GM23248 (cell line): ENCODE results near the gene MDP1. TPM values are rescaled to one million over a fixed set of nuclear protein-coding genes. Genes with fewer than 3 reads are reported as not detected.

ENCODE experiments used
- DNase-seq: peaks from one replicate; pipeline ENCODE4 v3.0.0-alpha.2; 2015
- H2AFZ ChIP-seq: fragments of 200-600 bp; sonication (generic); 2 replicates; pipeline ENCODE4 v1.6.1; 2016; ENCODE audit warnings: antibody characterized with exemption
- H3F3A ChIP-seq: fragments of 200-600 bp; sonication (generic); 2 replicates; pipeline ENCODE4 v1.6.1; 2016; ENCODE audit warnings: mild to moderate bottlenecking, antibody characterized with exemption, mixed run types; ENCODE audit not compliant: insufficient read depth
- H3K27ac ChIP-seq: fragments of 200-600 bp; sonication (generic); 2 replicates; pipeline ENCODE4 v1.5.1; 2016; ENCODE audit warnings: mild to moderate bottlenecking
- H3K27me3 ChIP-seq: fragments of 200-600 bp; sonication (generic); replicated peaks from 2 replicates; pipeline ENCODE4 v1.6.1; 2016; ENCODE audit warnings: mild to moderate bottlenecking; ENCODE audit not compliant: insufficient read depth
- H3K36me3 ChIP-seq: fragments of 200-600 bp; sonication (generic); 2 replicates; pipeline ENCODE4 v1.6.1; 2016; ENCODE audit warnings: low read depth, mild to moderate bottlenecking
- H3K4me1 ChIP-seq: fragments of 200-600 bp; sonication (generic); 2 replicates; pipeline ENCODE4 v1.6.1; 2016; ENCODE audit warnings: mild to moderate bottlenecking; ENCODE audit not compliant: insufficient read depth
- H3K4me2 ChIP-seq: fragments of 200-600 bp; sonication (generic); one replicate; pipeline ENCODE4 v1.6.1; 2016; ENCODE audit warnings: mild to moderate bottlenecking; ENCODE audit not compliant: unreplicated experiment
- H3K4me3 ChIP-seq: fragments of 200-600 bp; sonication (generic); 2 replicates; pipeline ENCODE4 v1.5.1; 2016; ENCODE audit warnings: mild to moderate bottlenecking
- H3K79me2 ChIP-seq: fragments of 200-600 bp; sonication (generic); 2 replicates; pipeline ENCODE4 v1.6.1; 2016; ENCODE audit warnings: mild to moderate bottlenecking; ENCODE audit not compliant: insufficient read depth
- H3K9ac ChIP-seq: fragments of 200-600 bp; sonication (generic); 2 replicates; pipeline ENCODE4 v1.6.1; 2016; ENCODE audit warnings: mild to moderate bottlenecking
- H3K9me2 ChIP-seq: fragments of 200-600 bp; sonication (generic); 2 replicates; pipeline ENCODE4 v1.6.1; 2016; ENCODE audit warnings: mixed run types, mild to moderate bottlenecking, moderate library complexity; ENCODE audit not compliant: insufficient read depth
- H3K9me3 ChIP-seq: fragments of 200-600 bp; sonication (generic); one replicate; pipeline ENCODE4 v1.6.1; 2017; ENCODE audit warnings: low read depth
- H4K20me1 ChIP-seq: fragments of 200-600 bp; sonication (generic); 2 replicates; pipeline ENCODE4 v1.6.0; 2016; ENCODE audit not compliant: insufficient read depth
- EZH2 ChIP-seq: fragments of 200-600 bp; sonication (generic); IDR thresholded peaks from 2 replicates; pipeline ENCODE4 v1.6.1; 2018; ENCODE audit warnings: antibody characterized with exemption, mild to moderate bottlenecking; ENCODE audit not compliant: insufficient read depth, poor library complexity, severe bottlenecking
- EZH2phosphoT487 ChIP-seq: fragments of 200-600 bp; sonication (generic); IDR thresholded peaks from 2 replicates; pipeline ENCODE4 v1.6.1; 2018; ENCODE audit warnings: antibody characterized with exemption, moderate library complexity, mild to moderate bottlenecking, low read depth; ENCODE audit not compliant: insufficient read depth
- WGBS, 2 experiments: methylation state at CpG; one replicate each; pipeline ENCODE4 v1.1.6; 2015 to 2017; ENCODE audit warnings: low lambda C conversion rate in 2 of 2, low coverage in 1 of 2; ENCODE audit errors: missing lambda C conversion rate in 2 of 2; 5-methylcytosine and 5-hydroxymethylcytosine counted together
- in situ Hi-C: fragments of 300-500 bp; cut with MboI; formaldehyde crosslinking; loops from 2 replicates; pipeline ENCODE4 v1.15.0; 2020
- polyA plus RNA-seq: library from polyadenylated mRNA; unstranded; fragments of >200 nt; fragmentation: Nextera tagmentation; extraction: Ambion mirVana; gene quantifications from 2 replicates; pipeline ENCODE4 v1.2.1, GENCODE V29; 2016
- total RNA-seq: library from RNA; depleted of rRNA; stranded (reverse); fragments of >200 nt; shearing (Covaris generic); gene quantifications from 2 replicates; pipeline ENCODE4 v1.2.3, GENCODE V29; 2014; rRNA removed

The MDP1 gene
- total RNA-seq, result 8.2 and 19.2 TPM in 2 replicates
- 20.0 and 23.3 TPM in 2 replicates for polyA plus RNA-seq

DNA sequence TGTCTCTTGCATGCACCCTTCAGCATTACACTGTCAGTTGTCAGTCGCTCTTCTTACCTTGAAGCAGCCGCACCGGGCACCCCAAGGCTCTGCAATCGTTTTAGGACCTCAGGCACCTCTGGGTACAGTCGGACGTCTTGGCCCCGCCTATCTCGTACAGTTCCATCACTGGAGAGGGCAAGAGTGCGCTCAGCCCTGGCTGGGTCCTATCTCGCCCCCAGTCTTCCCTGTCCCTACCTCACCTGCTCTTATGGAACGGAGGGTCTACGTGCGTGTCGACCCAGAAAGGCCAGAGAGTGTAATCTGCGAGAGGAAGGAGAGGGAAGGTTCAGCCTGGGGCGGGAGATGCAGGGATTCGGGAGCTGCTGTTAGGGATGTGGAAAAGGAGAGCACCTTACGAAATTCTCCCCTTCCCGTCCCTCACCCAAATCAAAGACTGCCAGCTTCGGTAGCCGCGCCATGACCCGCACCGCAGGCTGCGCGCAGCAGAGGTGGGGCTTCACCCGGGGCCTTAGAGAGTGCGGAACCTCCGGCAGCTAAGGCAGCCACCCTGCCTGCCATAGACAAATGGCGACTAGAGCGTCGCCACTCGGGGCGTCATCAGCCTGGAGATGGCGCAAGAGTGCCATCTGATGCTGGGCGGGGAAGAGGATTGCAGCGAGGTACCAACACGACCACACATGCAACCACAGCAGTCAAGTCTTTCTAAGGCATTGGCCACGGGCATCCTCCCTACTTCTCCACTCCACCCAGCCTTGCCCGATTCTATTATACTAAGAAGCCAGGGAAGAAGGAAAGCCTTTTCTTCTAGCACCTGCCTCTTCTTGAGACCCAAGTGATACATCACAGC is at the start of gene MDP1:
MDP1 (minus strand) TSS at position 572 of the 850 bp plus-strand sequence; CDS start at position 461, 111 bp downstream.
- 0 to 1% methylated on average over 40 of the region's 40 CpGs for WGBS, 2 experiments
- peaks cover 9% of the 10 kb centered on the region for H3K4me1 ChIP-seq

DNA sequence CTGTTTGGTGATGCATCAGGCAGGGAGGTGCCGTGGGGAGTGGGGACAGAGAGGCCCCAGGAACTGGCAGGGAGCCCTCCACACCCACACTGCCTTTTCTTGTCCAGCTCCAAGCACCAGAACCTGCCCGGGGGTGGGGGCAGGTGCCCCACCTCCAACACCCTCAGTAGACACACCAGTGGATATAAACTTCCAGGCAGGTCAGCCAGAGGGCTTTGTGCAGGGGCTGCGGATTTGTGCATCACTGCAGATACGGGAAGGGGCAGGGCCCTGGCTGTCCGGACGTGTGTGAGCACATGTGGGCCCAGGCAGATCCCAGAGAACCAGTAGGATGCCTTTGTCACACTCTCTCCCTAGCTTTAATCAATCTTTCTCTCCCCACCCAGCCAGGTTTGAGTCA is 48.4 kb upstream of the MDP1 start:
- Histone ChIP-seq H3K79me2 (no peaks in the 10 kb centered on the region), H3K27me3 (no peaks in the 10 kb centered on the region), H3K4me3 (no peak overlapping the region), H4K20me1 (no peaks in the 10 kb centered on the region), H3K9ac (no peak overlapping the region), H3K4me2 (no peak overlapping the region), H3K36me3 (no peaks in the 10 kb centered on the region), H3K4me1 (peaks cover 2% of the 10 kb centered on the region), H3F3A (no peaks in the 10 kb centered on the region), H2AFZ (no peak overlapping the region), H3K9me3 (no peaks in the 10 kb centered on the region), H3K27ac (no peak overlapping the region), H3K9me2 (no peaks in the 10 kb centered on the region)
- DNase-seq, result no peak
- TF ChIP-seq EZH2phosphoT487 (no peak), EZH2 (no peak)
- 52 to 61% methylated on average over 6 of the region's 6 CpGs for WGBS, 2 experiments
- in situ Hi-C loops, result no loop called here

More for the DNA sequence above, at the start of gene MDP1:
- H3K27ac ChIP-seq, result peak within 1 kb of the TSS; percentile 79
- peak; percentile 91 for DNase-seq
- peak within 1 kb of the TSS; percentile 80 for H3K4me3 ChIP-seq
- H3K27me3 ChIP-seq, result no peaks in the 10 kb centered on the region
- H3K79me2 ChIP-seq, result peaks cover 36% of the 10 kb centered on the region
- no peaks in the 10 kb centered on the region for H3K36me3 ChIP-seq
- H3K9ac ChIP-seq, result peak within 1 kb of the TSS; percentile 87
- H3K4me2 ChIP-seq, result peak within 1 kb of the TSS; percentile 84
- TF ChIP-seq EZH2 (no peak), EZH2phosphoT487 (no peak)
- H3F3A ChIP-seq, result peaks cover 37% of the 10 kb centered on the region
- in situ Hi-C loops, result no loop called here
- H3K9me3 ChIP-seq, result no peaks in the 10 kb centered on the region
- no peaks in the 10 kb centered on the region for H3K9me2 ChIP-seq
- peak within 1 kb of the TSS; percentile 85 for H2AFZ ChIP-seq
- H4K20me1 ChIP-seq, result no peaks in the 10 kb centered on the region

DNA sequence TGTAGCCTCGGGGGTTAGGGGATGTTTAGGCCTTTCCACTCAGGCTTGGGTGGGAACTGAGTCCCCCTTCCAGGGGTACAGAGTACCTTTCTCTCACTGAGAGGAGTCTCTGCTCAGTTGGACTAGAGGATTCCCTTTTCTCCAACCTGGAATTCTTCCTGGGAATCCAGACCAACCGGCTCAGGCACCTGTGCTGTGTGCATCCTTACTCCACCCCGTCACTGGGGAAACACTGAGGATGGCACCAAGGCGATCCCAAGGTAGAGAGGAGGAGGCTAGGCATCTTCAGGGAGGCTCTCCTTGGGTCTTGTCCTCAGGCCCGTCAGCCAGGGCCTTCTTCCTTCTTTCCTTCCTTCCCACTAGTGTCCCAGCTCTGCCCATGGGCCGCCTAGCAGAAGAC is 48.0 kb upstream of the MDP1 start:
- H3K4me3 ChIP-seq, result no peak overlapping the region
- H4K20me1 ChIP-seq, result no peaks in the 10 kb centered on the region
- no peaks in the 10 kb centered on the region for H3K27me3 ChIP-seq
- no peaks in the 10 kb centered on the region for H3K79me2 ChIP-seq
- no peaks in the 10 kb centered on the region for H3K36me3 ChIP-seq
- 65 to 76% methylated on average over 6 of the region's 6 CpGs for WGBS, 2 experiments
- H3K4me2 ChIP-seq, result no peak overlapping the region
- no peaks in the 10 kb centered on the region for H3F3A ChIP-seq
- H3K4me1 ChIP-seq, result peaks cover 7% of the 10 kb centered on the region
- in situ Hi-C loops, result no loop called here
- H3K9me2 ChIP-seq, result no peaks in the 10 kb centered on the region
- H3K27ac ChIP-seq, result no peak overlapping the region
- DNase-seq, result no peak
- TF ChIP-seq EZH2 (no peak), EZH2phosphoT487 (no peak)
- H3K9ac ChIP-seq, result no peak overlapping the region
- no peak overlapping the region for H2AFZ ChIP-seq
- H3K9me3 ChIP-seq, result no peaks in the 10 kb centered on the region

DNA sequence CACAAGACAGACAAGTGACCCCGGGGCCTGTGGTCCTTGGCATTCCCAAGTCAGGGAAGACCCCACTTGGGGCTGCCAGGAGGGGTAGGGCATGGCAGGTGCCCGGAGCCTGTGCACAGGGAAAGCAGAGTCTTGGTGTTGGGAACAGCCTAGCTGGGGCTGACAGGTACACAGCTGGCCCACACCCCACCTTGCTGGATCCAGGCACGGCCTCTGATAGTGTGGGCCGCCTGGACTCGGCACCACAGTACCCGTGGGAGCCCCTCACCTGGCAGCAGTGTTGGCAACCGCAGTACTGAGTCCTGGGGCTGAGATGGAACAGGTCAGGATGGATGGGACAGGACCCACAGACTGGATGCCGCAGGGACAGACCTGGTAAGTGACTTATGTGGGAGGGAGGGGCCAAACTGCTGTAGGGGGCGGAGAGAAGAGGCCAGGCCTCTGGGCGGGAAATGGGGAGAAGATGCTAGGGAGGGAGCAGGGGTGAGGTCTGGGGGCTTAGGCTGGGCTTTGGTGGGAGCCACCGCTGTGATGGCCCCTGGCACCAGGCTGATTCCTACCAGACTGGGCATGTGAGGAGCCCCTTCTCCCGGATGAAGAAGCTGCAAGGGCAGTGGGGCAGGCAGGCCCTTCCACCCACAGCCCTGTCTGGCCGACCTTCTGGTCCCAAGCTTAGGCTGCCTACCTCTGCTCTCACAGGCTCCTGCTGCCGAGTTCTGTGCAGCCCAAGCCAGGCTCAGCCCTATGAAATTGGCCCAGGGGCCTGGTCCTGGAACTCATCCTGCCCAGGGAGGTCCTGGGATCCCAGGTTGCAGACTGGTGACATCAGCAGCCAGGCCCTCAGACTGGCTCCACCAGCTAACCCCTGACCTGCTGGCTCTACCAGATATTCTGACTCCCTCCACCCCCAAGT is 47.2 kb upstream of the MDP1 start, which contains the start of gene TGM1:
TGM1 (minus strand) TSS at position 357 of the 913 bp plus-strand sequence. CDS start 825 bp downstream, outside the sequence.
- no peak within 1 kb of the TSS for H3K27ac ChIP-seq
- TF ChIP-seq EZH2phosphoT487 (no peak), EZH2 (no peak)
- no peak within 1 kb of the TSS for H2AFZ ChIP-seq
- no peaks in the 10 kb centered on the region for H3K27me3 ChIP-seq
- H3K4me3 ChIP-seq, result no peak within 1 kb of the TSS
- no peaks in the 10 kb centered on the region for H3K36me3 ChIP-seq
- H3F3A ChIP-seq, result no peaks in the 10 kb centered on the region
- in situ Hi-C loops, result no loop called here
- H3K4me2 ChIP-seq, result no peak within 1 kb of the TSS
- no peaks in the 10 kb centered on the region for H4K20me1 ChIP-seq
- WGBS, 2 experiments, result 68 to 70% methylated on average over 13 to 14 of the region's 14 CpGs
- H3K79me2 ChIP-seq, result no peaks in the 10 kb centered on the region
- H3K9me3 ChIP-seq, result no peaks in the 10 kb centered on the region
- peaks cover 7% of the 10 kb centered on the region for H3K4me1 ChIP-seq
- no peak for DNase-seq
- no peak within 1 kb of the TSS for H3K9ac ChIP-seq
- no peaks in the 10 kb centered on the region for H3K9me2 ChIP-seq
